H1 (cell line): ENCODE measurements around the gene LFNG. TPM values are rescaled to one million over a fixed set of nuclear protein-coding genes. Genes with fewer than 3 reads are reported as not detected.
A peak's percentile ranks its signal among the peaks of the same experiment; 100 is the strongest.

Experiments used
- CTCF ChIA-PET: fragments of 300-600 bp; sonication (Branson Sonifier 250); formaldehyde crosslinking; loops from one replicate; lab custom pipeline; 2021; ENCODE audit not compliant: partially characterized antibody; lab: Charles Lee
- POLR2A ChIA-PET: fragments of 300-600 bp; sonication (Branson Sonifier 250); formaldehyde crosslinking; loops from one replicate; lab custom pipeline; 2021; ENCODE audit warnings: inconsistent platforms; ENCODE audit not compliant: partially characterized antibody; lab: Charles Lee
- DNase-seq, 2 experiments: peaks; one replicate each; pipeline versions ENCODE4 v3.0.0 to v3.0.0-alpha.2; 2010 to 2022; ENCODE audit warnings: low spot score in 2 of 2, low read depth in 1 of 2, mixed read lengths in 1 of 2
- FAIRE-seq: peaks from 2 replicates; lab custom pipeline; 2011; peaks lifted over from hg19 to GRCh38; lab: Jason Lieb, UNC
- H2AFZ ChIP-seq: 2 replicates; pipeline ENCODE4 v1.8.1; 2012; ENCODE audit warnings: low read length, inconsistent platforms
- H2AK5ac ChIP-seq: 2 replicates; pipeline ENCODE4 v1.6.1; 2013; ENCODE audit warnings: low read depth, low read length
- H2BK120ac ChIP-seq: replicated peaks from 2 replicates; pipeline ENCODE3; 2013; ENCODE audit warnings: low read depth, low read length, inconsistent platforms
- H2BK12ac ChIP-seq: 2 replicates; pipeline ENCODE4 v1.6.1; 2013; ENCODE audit warnings: low read depth, low read length
- H2BK15ac ChIP-seq: 2 replicates; pipeline ENCODE4 v1.6.1; 2013; ENCODE audit warnings: low read length
- H2BK20ac ChIP-seq: 2 replicates; pipeline ENCODE4 v1.6.1; 2013; ENCODE audit warnings: low read length
- H2BK5ac ChIP-seq: 2 replicates; pipeline ENCODE4 v1.6.1; 2013; ENCODE audit warnings: low read depth, low read length
- H3K14ac ChIP-seq: 2 replicates; pipeline ENCODE4 v1.6.1; 2013; ENCODE audit warnings: inconsistent platforms; ENCODE audit not compliant: insufficient read length
- H3K18ac ChIP-seq: 2 replicates; pipeline ENCODE4 v1.6.1; 2013; ENCODE audit warnings: low read length; ENCODE audit errors: extremely low read depth
- H3K23ac ChIP-seq: 2 replicates; pipeline ENCODE4 v1.6.1; 2013; ENCODE audit warnings: inconsistent platforms; ENCODE audit not compliant: insufficient read length
- H3K23me2 ChIP-seq: 2 replicates; pipeline ENCODE4 v1.6.1; 2013; ENCODE audit warnings: low read depth, low read length
- H3K27ac ChIP-seq: 2 replicates; pipeline ENCODE4 v1.6.1; 2011; ENCODE audit warnings: low read depth, low read length, inconsistent platforms
- H3K27me3 ChIP-seq, 4 experiments: replicated peaks in 1 of 4; 1 replicate in 1 of 4; 2 replicates in 3 of 4; pipeline versions ENCODE4 v1.6.1 to v1.8.1; 2011 to 2013; ENCODE audit warnings: low read length in 3 of 4, mild to moderate bottlenecking in 3 of 4, inconsistent platforms in 2 of 4, mixed read lengths in 2 of 4, moderate library complexity in 1 of 4; ENCODE audit not compliant: control insufficient read depth in 3 of 4, insufficient read depth in 3 of 4; ENCODE audit errors: extremely low read depth in 1 of 4
- H3K36me3 ChIP-seq, 4 experiments: 2 replicates each; pipeline versions ENCODE4 v1.6.1 to v1.8.1; 2011 to 2013; ENCODE audit warnings: mild to moderate bottlenecking in 4 of 4, low read length in 3 of 4, moderate library complexity in 2 of 4, control low read depth in 1 of 4, inconsistent platforms in 1 of 4; ENCODE audit not compliant: insufficient read depth in 4 of 4, control insufficient read depth in 2 of 4
- H3K4ac ChIP-seq: replicated peaks from 2 replicates; pipeline ENCODE3; 2013; ENCODE audit warnings: low read length, low read depth, mixed read lengths, inconsistent platforms; ENCODE audit not compliant: insufficient read length
- H3K4me1 ChIP-seq, 4 experiments: replicated peaks in 1 of 4; 1 replicate in 1 of 4; 2 replicates in 3 of 4; pipeline versions ENCODE4 v1.6.1 to v1.8.1; 2011 to 2013; ENCODE audit warnings: low read length in 3 of 4, inconsistent platforms in 2 of 4, mixed read lengths in 1 of 4; ENCODE audit not compliant: insufficient read depth in 4 of 4, control insufficient read depth in 3 of 4
- H3K4me2 ChIP-seq, 2 experiments: 2 replicates each; pipeline versions ENCODE4 v1.6.1 to v1.8.1; 2011 to 2013; ENCODE audit warnings: low read depth in 2 of 2, low read length in 2 of 2, control low read depth in 1 of 2, inconsistent platforms in 1 of 2, mild to moderate bottlenecking in 1 of 2; ENCODE audit not compliant: insufficient read depth in 1 of 2
- H3K4me3 ChIP-seq, 4 experiments: fragments of 200-600, 300-600 bp in 1 of 4; sonication (generic), shearing (Covaris generic), sonication (Bioruptor Twin) in 1 of 4; 2 replicates each; pipeline versions ENCODE4 v1.5.1 to v1.8.1; 2011 to 2016; ENCODE audit warnings: low read length in 4 of 4, low read depth in 3 of 4, control low read depth in 2 of 4, inconsistent platforms in 2 of 4, mild to moderate bottlenecking in 2 of 4, mixed read lengths in 1 of 4, moderate library complexity in 1 of 4; ENCODE audit not compliant: insufficient read depth in 2 of 4; ENCODE audit errors: extremely low read depth in 1 of 4
- H3K56ac ChIP-seq: replicated peaks from 2 replicates; pipeline ENCODE3; 2013; ENCODE audit warnings: low read depth, mild to moderate bottlenecking, mixed read lengths, low read length, inconsistent platforms; ENCODE audit not compliant: insufficient read length
- H3K79me1 ChIP-seq: 2 replicates; pipeline ENCODE4 v1.6.1; 2013; ENCODE audit warnings: low read depth, low read length, control low read depth
- H3K79me2 ChIP-seq, 2 experiments: 2 replicates each; pipeline versions ENCODE4 v1.6.1 to v1.8.1; 2012 to 2013; ENCODE audit warnings: low read length in 2 of 2, mild to moderate bottlenecking in 2 of 2, inconsistent platforms in 1 of 2; ENCODE audit not compliant: insufficient read depth in 2 of 2, control insufficient read depth in 1 of 2
- H3K9ac ChIP-seq, 4 experiments: replicated peaks in 1 of 4; 1 replicate in 1 of 4; 2 replicates in 3 of 4; pipeline versions ENCODE4 v1.6.1 to v1.8.1; 2011 to 2013; ENCODE audit warnings: low read depth in 3 of 4, low read length in 3 of 4, control low read depth in 2 of 4, mild to moderate bottlenecking in 2 of 4, moderate library complexity in 2 of 4, inconsistent platforms in 1 of 4; ENCODE audit errors: extremely low read depth in 1 of 4
- H3K9me3 ChIP-seq, 2 experiments: 2 replicates each; pipeline versions ENCODE4 v1.6.1 to v1.8.1; 2012 to 2013; ENCODE audit warnings: mild to moderate bottlenecking in 2 of 2, moderate library complexity in 2 of 2, control low read depth in 1 of 2, inconsistent platforms in 1 of 2, low read depth in 1 of 2, low read length in 1 of 2, mixed read lengths in 1 of 2; ENCODE audit not compliant: insufficient read depth in 2 of 2
- H4K20me1 ChIP-seq, 2 experiments: replicated peaks in 1 of 2; 2 replicates each; pipeline versions ENCODE3 to v1.8.1; 2011 to 2013; ENCODE audit warnings: inconsistent platforms in 2 of 2, low read length in 2 of 2, mild to moderate bottlenecking in 1 of 2; ENCODE audit not compliant: insufficient read depth in 2 of 2, control insufficient read depth in 1 of 2
- H4K5ac ChIP-seq: 2 replicates; pipeline ENCODE4 v1.6.1; 2013; ENCODE audit warnings: low read length, low read depth, mixed read lengths, inconsistent platforms; ENCODE audit not compliant: insufficient read length
- H4K8ac ChIP-seq: 2 replicates; pipeline ENCODE4 v1.8.0; 2013; ENCODE audit warnings: mild to moderate bottlenecking, moderate library complexity, low read length, inconsistent platforms; ENCODE audit not compliant: insufficient read depth; ENCODE audit errors: extremely low read depth
- H4K91ac ChIP-seq: replicated peaks from 2 replicates; pipeline ENCODE3; 2013; ENCODE audit warnings: low read length, mixed read lengths, inconsistent platforms; ENCODE audit not compliant: insufficient read length
- CHD1 ChIP-seq: IDR thresholded peaks from 2 replicates; pipeline ENCODE4 v1.6.1; 2012; ENCODE audit warnings: low read depth, low read length, improper control_type of control experiment
- EZH2 ChIP-seq: fragments of 200-600 bp; sonication (generic); IDR thresholded peaks from 2 replicates; pipeline ENCODE4 v1.7.1; 2012; ENCODE audit warnings: low read depth, mild to moderate bottlenecking, moderate library complexity, low read length, inconsistent platforms; ENCODE audit not compliant: severe bottlenecking
- JUND ChIP-seq: IDR thresholded peaks from 2 replicates; pipeline ENCODE4 v1.6.1; 2011; ENCODE audit warnings: mild to moderate bottlenecking, improper control_type of control experiment, low read length
- KDM5A ChIP-seq: fragments of 200-600 bp; IDR thresholded peaks from 2 replicates; pipeline ENCODE4 v1.7.1; 2012; ENCODE audit warnings: mild to moderate bottlenecking, low read length, inconsistent platforms, mixed read lengths
- RAD21 ChIP-seq, 2 experiments: IDR thresholded peaks in 1 of 2; conservative IDR thresholded peaks in 1 of 2; 2 replicates each; pipeline ENCODE4 v1.6.1; 2011; ENCODE audit warnings: low read depth in 2 of 2, low read length in 2 of 2, improper control_type of control experiment in 1 of 2, inconsistent platforms in 1 of 2, mild to moderate bottlenecking in 1 of 2, moderate library complexity in 1 of 2
- RFX5 ChIP-seq: IDR thresholded peaks from 2 replicates; pipeline ENCODE4 v1.6.1; 2011; ENCODE audit warnings: low read depth, low read length, improper control_type of control experiment, borderline replicate concordance
- SP1 ChIP-seq: IDR thresholded peaks from 2 replicates; pipeline ENCODE4 v1.6.1; 2011; ENCODE audit warnings: low read depth, low read length
- SP2 ChIP-seq: IDR thresholded peaks from 2 replicates; pipeline ENCODE4 v1.6.1; 2012; ENCODE audit warnings: mild to moderate bottlenecking, low read length, inconsistent platforms
- TEAD4 ChIP-seq: IDR thresholded peaks from 2 replicates; pipeline ENCODE4 v1.6.1; 2012; ENCODE audit warnings: low read depth, low read length, inconsistent platforms, mixed read lengths
- WGBS, 2 experiments: shearing (Covaris generic) in 1 of 2; methylation state at CpG; one replicate each; pipeline versions ENCODE4 v1.1.6 to v1.1.7; 2013 to 2015; ENCODE audit warnings: low lambda C conversion rate in 2 of 2, mixed read lengths in 2 of 2, inconsistent platforms in 1 of 2, low coverage in 1 of 2, missing lambda C conversion rate in 1 of 2; ENCODE audit not compliant: insufficient replicate concordance in 2 of 2, insufficient coverage in 1 of 2, insufficient read length in 1 of 2; ENCODE audit errors: extremely low coverage in 1 of 2, missing lambda C conversion rate in 1 of 2; 5-methylcytosine and 5-hydroxymethylcytosine counted together
- polyA plus RNA-seq, 7 experiments: library from polyadenylated mRNA; depleted of rRNA in 3 of 7; stranded (reverse) in 5 of 7; unstranded in 2 of 7; fragments of >200 nt in 5 of 7; fragments of 200-250 nt in 2 of 7; gene quantifications; 1 replicate in 5 of 7; 2 replicates in 1 of 7; 4 replicates in 1 of 7; pipeline versions ENCODE4 v1.2.1 to v1.2.3, GENCODE V29; 2011 to 2013; ENCODE audit warnings: missing spikeins in 2 of 7, mixed read lengths in 2 of 7
- total RNA-seq: library from RNA; stranded (reverse); fragmentation: NEBNext Ultra II Directional; extraction: Animal tissue kit (Norgen Biotek cat#: 25700); gene quantifications from 2 replicates; pipeline ENCODE4 v1.2.1, GENCODE V29; 2021
- TF ChIP-seq, protein P1 (sequence below), 3 experiments: IDR thresholded peaks; 1 replicate in 2 of 3; 2 replicates in 1 of 3; pipeline versions ENCODE4 v1.5.1 to v1.6.1; 2011; ENCODE audit warnings: low read length in 3 of 3, mild to moderate bottlenecking in 3 of 3, inconsistent platforms in 2 of 3, low read depth in 1 of 3, moderate library complexity in 1 of 3; ENCODE audit not compliant: insufficient read depth in 1 of 3; ENCODE audit errors: control extremely low read depth in 1 of 3

Gene LFNG
- total and polyA plus RNA-seq, 2 of the 8 experiments (the other 6 are each of a cell fraction or from before 2014, with no cell fraction given), result 31.6 to 35.6 TPM

DNA sequence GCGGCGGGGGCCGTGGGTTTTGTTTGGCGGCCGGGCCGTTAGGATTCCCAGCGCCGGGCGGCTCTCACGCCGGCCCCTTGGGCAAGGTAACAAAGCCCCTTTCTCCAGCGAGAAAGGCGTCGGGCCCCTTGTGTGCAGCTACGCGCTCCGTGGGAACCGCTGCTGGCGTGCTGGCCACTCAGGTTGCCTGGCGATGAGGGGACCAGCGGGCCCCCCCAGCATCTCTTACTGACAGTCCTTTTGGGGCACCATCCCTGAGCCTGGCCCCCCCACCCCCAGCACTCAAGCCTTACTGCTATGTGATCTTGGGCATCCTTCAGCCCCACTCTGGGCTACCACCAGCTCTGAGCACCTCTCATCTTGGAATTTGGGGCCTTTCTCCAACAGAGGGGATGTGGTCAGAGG, 1.8 kb downstream of the LFNG start:
- peaks cover 0 to 22% (median 12%) of the 10 kb centered on the region in 4 experiments; a peak in 6 of 7 replicates for H3K27me3 ChIP-seq
- no peak overlapping the region for H2BK20ac ChIP-seq
- no peak overlapping the region for H3K27ac ChIP-seq
- H3K56ac ChIP-seq, result no peak overlapping the region
- 44% methylated on average over 5 of the region's 21 CpGs; no CpG with 5 or more reads in 1 of the 2 experiments for WGBS, 2 experiments
- no peak overlapping the region for H3K9ac ChIP-seq
- H2BK12ac ChIP-seq, result 0 out of 2 replicates have a peak overlapping the region, but pooled peaks have one; percentile 43
- H2BK15ac ChIP-seq, result peak overlapping the region; percentile 46; the same call in 1 of the 2 replicates
- H4K8ac ChIP-seq, result no peak overlapping the region
- H3K36me3 ChIP-seq, result peaks cover 0 to 13% (median 6%) of the 10 kb centered on the region in 4 experiments; a peak in 5 of 8 replicates
- peaks cover 3 to 69% (median 59%) of the 10 kb centered on the region in 4 experiments for H3K4me1 ChIP-seq
- H3K4me2 ChIP-seq, result peak overlapping the region; percentile 85 to 88
- no peak overlapping the region for H3K23ac ChIP-seq
- peak overlapping the region; percentile 71; the same call in 1 of the 2 replicates for H3K18ac ChIP-seq
- H3K4me3 ChIP-seq, result peak overlapping the region; percentile 4 to 73 (median 34); a peak in 6 of 8 replicates
- H4K5ac ChIP-seq, result no peak overlapping the region
- no peak overlapping the region for H3K14ac ChIP-seq
- no peak overlapping the region for H4K91ac ChIP-seq
- H3K23me2 ChIP-seq, result peaks cover 21% of the 10 kb centered on the region
- H3K9me3 ChIP-seq, result no peaks in the 10 kb centered on the region
- ChIA-PET CTCF (interaction anchor here (1.2 kb wide), 1 partner anchor 37 kb away, joined by 3 read pairs; no protein-coding TSS in a partner anchor), POLR2A (interaction anchor here (0.6 to 1.7 kb wide), 4 partner anchors 21 to 128 kb away, joined by 3 to 4 read pairs (median 4); no protein-coding TSS in a partner anchor)
- DNase-seq, result no peak
- H3K79me2 ChIP-seq, result peaks cover 0 to 20% of the 10 kb centered on the region in 2 experiments; a peak in 3 of 4 replicates
- 0 out of 2 replicates have a peak overlapping the region, but pooled peaks have one; percentile 99 for H2BK5ac ChIP-seq
- no peaks in the 10 kb centered on the region; the same call in 1 of the 2 replicates for H3K79me1 ChIP-seq
- H2BK120ac ChIP-seq, result no peak overlapping the region
- peaks cover 14 to 27% of the 10 kb centered on the region in 2 experiments for H4K20me1 ChIP-seq
- H2AK5ac ChIP-seq, result no peak overlapping the region; the same call in 1 of the 2 replicates
- H2AFZ ChIP-seq, result no peak overlapping the region
- no peak for FAIRE-seq
- H3K4ac ChIP-seq, result no peak overlapping the region
- TF ChIP-seq JUND, result no peak
- no peak for TF ChIP-seq EZH2
- TF ChIP-seq TEAD4, result no peak
- no peak for TF ChIP-seq SP1
- no peak for TF ChIP-seq SP2
- TF ChIP-seq KDM5A, result no peak
- TF ChIP-seq, protein P1, sequence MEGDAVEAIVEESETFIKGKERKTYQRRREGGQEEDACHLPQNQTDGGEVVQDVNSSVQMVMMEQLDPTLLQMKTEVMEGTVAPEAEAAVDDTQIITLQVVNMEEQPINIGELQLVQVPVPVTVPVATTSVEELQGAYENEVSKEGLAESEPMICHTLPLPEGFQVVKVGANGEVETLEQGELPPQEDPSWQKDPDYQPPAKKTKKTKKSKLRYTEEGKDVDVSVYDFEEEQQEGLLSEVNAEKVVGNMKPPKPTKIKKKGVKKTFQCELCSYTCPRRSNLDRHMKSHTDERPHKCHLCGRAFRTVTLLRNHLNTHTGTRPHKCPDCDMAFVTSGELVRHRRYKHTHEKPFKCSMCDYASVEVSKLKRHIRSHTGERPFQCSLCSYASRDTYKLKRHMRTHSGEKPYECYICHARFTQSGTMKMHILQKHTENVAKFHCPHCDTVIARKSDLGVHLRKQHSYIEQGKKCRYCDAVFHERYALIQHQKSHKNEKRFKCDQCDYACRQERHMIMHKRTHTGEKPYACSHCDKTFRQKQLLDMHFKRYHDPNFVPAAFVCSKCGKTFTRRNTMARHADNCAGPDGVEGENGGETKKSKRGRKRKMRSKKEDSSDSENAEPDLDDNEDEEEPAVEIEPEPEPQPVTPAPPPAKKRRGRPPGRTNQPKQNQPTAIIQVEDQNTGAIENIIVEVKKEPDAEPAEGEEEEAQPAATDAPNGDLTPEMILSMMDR (IDR thresholded peaks at IDR 0.05; ENCODE audit: control extremely low read depth in 1 of 3, insufficient read depth in 1 of 3, low read depth in 1 of 3, low read length in 3 of 3), result no peak
- TF ChIP-seq RAD21 (IDR thresholded peaks at IDR 0.05 in 1 of 2, conservative IDR thresholded peaks at IDR 0.05 in 1 of 2; ENCODE audit: low read depth in 2 of 2, low read length in 2 of 2), result no peak
- no peak for TF ChIP-seq CHD1
- no peak for TF ChIP-seq RFX5
